ENCODE data around the gene SLC22A23.

The SLC22A23 gene

DNA sequence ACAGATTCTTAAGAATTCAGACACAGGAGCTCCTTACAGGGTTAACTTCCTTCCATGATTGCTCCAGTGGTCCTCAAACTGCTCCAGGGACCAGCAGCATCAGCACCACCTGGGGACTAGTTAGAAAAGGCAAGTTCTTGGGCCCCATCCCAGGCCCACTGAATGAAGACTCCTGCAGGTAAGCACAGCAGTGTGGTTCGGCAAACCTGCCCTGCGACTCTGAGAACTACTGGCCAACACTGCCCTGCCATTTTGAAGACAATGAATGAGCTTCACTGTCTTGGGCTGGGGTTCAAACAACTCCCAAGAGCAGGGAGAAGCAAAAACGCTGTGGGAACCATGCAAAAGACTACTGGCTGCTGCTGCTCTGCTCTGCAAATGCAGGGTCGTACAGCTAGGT is 39.4 kb downstream of the SLC22A23 start:
- H3K9ac ChIP-seq (ENCODE audit: insufficient read length): no peak overlapping the region
- H3K36me3 ChIP-seq (ENCODE audit: insufficient read depth, low read length): no peaks in the 10 kb centered on the region
- no peaks in the 10 kb centered on the region for H3K9me3 ChIP-seq (ENCODE audit: low read depth, low read length)
- no peak overlapping the region for H3K4me3 ChIP-seq
- DNase-seq (ENCODE audit: low read depth, low spot score): no peak
- no peak overlapping the region for H3K27ac ChIP-seq
- TF ChIP-seq EZH2 (IDR thresholded peaks at IDR 0.05) (no peak), FOXP2 (optimal IDR thresholded peaks at IDR 0.05; ENCODE audit: control extremely low read depth, extremely low read length, insufficient read depth) (no peak), POLR2AphosphoS5 (IDR thresholded peaks at IDR 0.05; ENCODE audit: borderline replicate concordance, low read depth, low read length) (no peak)

DNA sequence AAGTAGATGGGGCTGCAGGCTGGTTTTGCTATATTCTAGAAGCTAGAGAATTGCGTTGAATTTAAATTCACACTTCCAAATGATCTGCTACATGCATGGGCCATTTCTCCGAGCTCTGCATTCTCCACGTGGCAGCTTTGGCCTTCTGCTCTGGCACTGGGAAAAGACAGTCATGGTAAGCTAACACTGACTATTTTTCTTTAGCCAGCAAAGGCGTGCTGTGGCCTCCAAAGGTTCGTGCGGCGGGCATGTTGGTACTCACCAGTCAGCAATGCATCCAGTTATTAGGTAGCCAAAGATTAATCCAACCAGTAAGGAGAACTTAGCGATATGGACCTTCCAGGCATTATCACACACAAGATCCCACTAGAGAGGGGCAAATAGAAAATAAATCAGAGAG is 41.4 kb downstream of the SLC22A23 start:
- no peak for TF ChIP-seq POLR2AphosphoS5 (IDR thresholded peaks at IDR 0.05; ENCODE audit: borderline replicate concordance, low read depth, low read length)
- TF ChIP-seq EZH2 (IDR thresholded peaks at IDR 0.05): no peak
- TF ChIP-seq FOXP2 (optimal IDR thresholded peaks at IDR 0.05; ENCODE audit: control extremely low read depth, extremely low read length, insufficient read depth): no peak
- H3K4me3 ChIP-seq: no peak overlapping the region

DNA sequence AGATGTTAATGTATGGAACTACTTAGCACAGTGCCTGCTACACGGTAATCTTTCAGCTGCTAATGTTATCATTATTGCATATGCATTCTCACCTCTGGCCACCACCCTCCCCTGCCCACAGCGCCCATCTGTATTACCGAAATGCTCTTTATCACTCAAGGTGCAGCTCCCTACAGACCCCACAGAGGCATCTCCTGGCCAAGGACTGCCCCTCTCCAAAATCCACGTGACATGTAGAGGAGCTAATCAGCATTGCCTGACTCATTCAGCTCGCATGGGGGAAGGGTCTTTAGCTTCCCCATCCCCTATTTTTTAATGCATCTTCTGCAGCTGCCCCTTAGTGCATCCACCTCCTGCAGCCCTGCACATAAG is 41.8 kb downstream of the SLC22A23 start:
- TF ChIP-seq EZH2 (IDR thresholded peaks at IDR 0.05) (no peak), POLR2AphosphoS5 (IDR thresholded peaks at IDR 0.05; ENCODE audit: borderline replicate concordance, low read depth, low read length) (no peak), FOXP2 (optimal IDR thresholded peaks at IDR 0.05; ENCODE audit: control extremely low read depth, extremely low read length, insufficient read depth) (no peak)
- H3K4me3 ChIP-seq: no peak overlapping the region
- no peak for DNase-seq (ENCODE audit: low read depth, low spot score)

More for the DNA sequence above, 41.4 kb downstream of the SLC22A23 start:
- Histone ChIP-seq H3K9me3 (ENCODE audit: low read depth, low read length) (no peaks in the 10 kb centered on the region), H3K9ac (ENCODE audit: insufficient read length) (no peak overlapping the region), H3K36me3 (ENCODE audit: insufficient read depth, low read length) (no peaks in the 10 kb centered on the region), H3K27ac (no peak overlapping the region)
- DNase-seq (ENCODE audit: low read depth, low spot score): no peak

DNA sequence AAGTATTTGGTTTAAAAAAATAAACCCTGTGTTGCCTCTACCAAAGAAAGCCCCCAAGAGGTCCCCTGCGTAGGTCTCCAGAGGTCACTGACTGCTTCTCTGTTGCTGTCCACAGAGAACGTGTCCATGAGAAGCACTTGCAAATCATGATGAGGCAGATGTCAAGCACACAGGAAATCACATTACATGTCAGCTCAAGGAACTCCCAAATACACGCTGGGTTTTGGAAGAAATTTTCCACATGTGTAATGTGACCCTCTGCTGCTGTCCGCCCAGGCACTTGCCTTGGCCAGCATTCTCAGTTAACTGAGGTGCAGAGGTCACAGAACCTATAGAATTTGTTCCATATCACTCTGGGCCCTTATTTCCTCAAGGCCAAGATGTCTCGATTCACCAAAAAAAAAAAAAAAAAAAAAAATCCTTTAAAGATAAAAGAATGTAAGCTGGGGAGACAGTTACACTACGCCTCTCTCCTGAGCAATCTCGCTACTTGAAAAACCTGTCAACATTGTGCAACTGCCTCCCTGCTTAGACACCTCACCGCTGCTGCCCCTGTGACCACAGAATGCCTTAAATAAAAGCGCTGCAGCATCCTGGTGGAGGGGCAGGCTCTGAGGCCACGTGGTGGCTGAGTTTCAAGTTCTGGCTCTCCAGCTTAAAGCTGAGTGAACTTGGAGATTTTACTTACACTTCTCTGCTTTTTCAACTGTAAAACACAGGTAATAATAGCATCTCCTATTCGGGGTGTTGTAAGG is 42.3 kb downstream of the SLC22A23 start:
- Histone ChIP-seq H3K9ac (ENCODE audit: insufficient read length) (no peak overlapping the region), H3K4me3 (no peak overlapping the region), H3K27ac (no peak overlapping the region), H3K36me3 (ENCODE audit: insufficient read depth, low read length) (no peaks in the 10 kb centered on the region), H3K9me3 (ENCODE audit: low read depth, low read length) (no peaks in the 10 kb centered on the region)
- TF ChIP-seq EZH2 (IDR thresholded peaks at IDR 0.05): no peak
- no peak for TF ChIP-seq FOXP2 (optimal IDR thresholded peaks at IDR 0.05; ENCODE audit: control extremely low read depth, extremely low read length, insufficient read depth)
- TF ChIP-seq POLR2AphosphoS5 (IDR thresholded peaks at IDR 0.05; ENCODE audit: borderline replicate concordance, low read depth, low read length): no peak
- DNase-seq (ENCODE audit: low read depth, low spot score): no peak

More for the DNA sequence above, 41.8 kb downstream of the SLC22A23 start:
- Histone ChIP-seq H3K36me3 (ENCODE audit: insufficient read depth, low read length) (no peaks in the 10 kb centered on the region), H3K9me3 (ENCODE audit: low read depth, low read length) (no peaks in the 10 kb centered on the region), H3K27ac (no peak overlapping the region), H3K9ac (ENCODE audit: insufficient read length) (no peak overlapping the region)

DNA sequence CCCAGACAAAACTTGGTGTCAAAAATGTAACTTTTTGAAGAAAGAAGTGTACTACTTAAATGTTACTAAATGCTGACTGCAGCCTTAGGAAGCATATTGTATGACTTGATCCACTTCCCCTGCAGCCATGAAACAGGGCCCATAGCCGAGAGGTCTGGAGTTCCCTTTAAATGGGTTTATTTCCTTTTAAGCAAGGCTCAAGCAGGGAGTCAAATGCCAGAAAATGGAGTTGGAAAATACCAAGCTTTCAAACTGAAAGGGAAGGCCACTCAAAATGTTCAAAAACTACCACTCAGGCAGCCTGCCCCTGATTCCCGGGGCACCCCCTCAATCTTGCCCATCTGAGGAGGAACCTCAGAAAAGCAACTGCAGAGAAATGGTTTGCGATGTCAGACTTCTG is 43.3 kb downstream of the SLC22A23 start:
- Histone ChIP-seq H3K27ac (no peak overlapping the region), H3K9ac (ENCODE audit: insufficient read length) (no peak overlapping the region), H3K9me3 (ENCODE audit: low read depth, low read length) (no peaks in the 10 kb centered on the region), H3K4me3 (no peak overlapping the region), H3K36me3 (ENCODE audit: insufficient read depth, low read length) (no peaks in the 10 kb centered on the region)
- TF ChIP-seq EZH2 (IDR thresholded peaks at IDR 0.05): no peak
- no peak for TF ChIP-seq FOXP2 (optimal IDR thresholded peaks at IDR 0.05; ENCODE audit: control extremely low read depth, extremely low read length, insufficient read depth)
- TF ChIP-seq POLR2AphosphoS5 (IDR thresholded peaks at IDR 0.05; ENCODE audit: borderline replicate concordance, low read depth, low read length): no peak
- DNase-seq (ENCODE audit: low read depth, low spot score): no peak

DNA sequence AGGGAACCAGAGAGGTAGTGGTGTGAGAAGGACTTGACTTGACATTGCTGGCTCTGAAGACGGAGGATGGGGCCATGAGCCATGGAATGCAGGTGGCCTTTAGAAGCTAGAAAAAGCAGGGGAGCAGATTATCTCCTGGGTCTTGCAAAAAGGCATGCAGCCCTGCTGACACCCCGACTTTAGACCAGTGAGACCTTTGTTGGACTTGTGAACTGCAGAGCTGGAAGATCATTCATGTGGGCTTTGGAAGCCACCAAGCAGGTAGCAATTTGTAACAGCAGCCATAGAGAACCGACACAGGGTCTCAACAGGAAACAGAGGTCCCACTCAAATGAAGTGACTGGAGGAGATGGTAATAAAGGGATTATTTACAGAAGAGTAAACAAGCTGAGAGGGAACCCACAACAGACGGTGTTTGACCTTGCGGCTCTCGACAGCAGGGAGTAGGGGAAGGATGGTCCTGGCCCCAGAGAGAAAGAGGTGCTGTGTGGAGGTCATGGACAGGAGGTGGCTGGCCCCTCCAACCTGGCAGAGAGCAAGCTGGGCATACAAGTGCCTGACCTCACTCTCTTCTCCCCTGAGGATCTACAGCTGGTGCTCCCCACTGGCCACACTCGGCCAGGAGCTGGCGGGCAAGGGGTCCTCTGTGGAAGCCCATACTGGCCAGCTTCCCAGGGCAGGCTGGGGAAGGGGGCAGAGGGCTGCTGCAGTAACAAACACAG is 43.9 kb downstream of the SLC22A23 start:
- H3K36me3 ChIP-seq (ENCODE audit: insufficient read depth, low read length): no peaks in the 10 kb centered on the region

DNA sequence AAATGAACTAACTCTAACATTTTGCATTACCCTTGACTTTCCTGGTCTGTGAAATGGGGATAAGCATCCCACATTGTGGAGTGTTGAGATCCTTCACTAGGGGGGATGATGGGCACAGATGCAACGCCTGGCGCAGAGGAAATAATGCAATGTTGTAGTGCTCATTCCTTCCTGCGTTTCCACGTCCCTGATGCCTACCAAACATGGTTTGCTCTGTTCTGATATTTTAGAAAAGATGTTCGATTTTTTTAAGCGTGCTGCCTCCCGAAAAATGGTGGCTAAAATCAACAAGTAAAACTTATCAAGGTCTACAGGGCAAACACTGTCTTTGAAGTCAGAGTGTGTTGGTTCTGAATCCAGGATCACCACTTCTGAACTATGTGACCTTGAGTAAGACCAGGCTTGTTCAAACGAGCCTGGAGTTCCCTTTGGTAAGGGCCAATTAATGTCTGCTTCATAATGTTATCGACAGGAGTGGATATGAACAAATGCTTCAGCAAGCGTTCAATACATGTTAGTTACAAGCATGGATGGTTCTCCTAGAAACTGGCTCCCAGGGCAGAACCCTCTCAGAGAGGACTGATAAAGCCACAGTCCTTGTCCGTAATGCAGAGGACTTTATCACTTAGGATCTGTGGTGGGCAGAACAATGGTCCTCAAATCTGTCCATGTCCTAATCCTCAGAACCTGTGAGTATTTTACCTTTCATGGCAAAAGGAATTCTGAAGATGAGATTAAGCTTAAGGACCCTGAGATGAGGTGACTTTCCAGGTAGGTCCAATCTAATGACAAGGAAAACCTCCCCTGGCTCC is 44.7 kb downstream of the SLC22A23 start:
- Histone ChIP-seq H3K27ac (no peak overlapping the region), H3K4me3 (no peak overlapping the region), H3K9me3 (ENCODE audit: low read depth, low read length) (no peaks in the 10 kb centered on the region), H3K9ac (ENCODE audit: insufficient read length) (no peak overlapping the region), H3K36me3 (ENCODE audit: insufficient read depth, low read length) (no peaks in the 10 kb centered on the region)
- TF ChIP-seq POLR2AphosphoS5 (IDR thresholded peaks at IDR 0.05; ENCODE audit: borderline replicate concordance, low read depth, low read length) (no peak), FOXP2 (optimal IDR thresholded peaks at IDR 0.05; ENCODE audit: control extremely low read depth, extremely low read length, insufficient read depth) (no peak), EZH2 (IDR thresholded peaks at IDR 0.05) (no peak)
- DNase-seq (ENCODE audit: low read depth, low spot score): no peak

More for the DNA sequence above, 43.9 kb downstream of the SLC22A23 start:
- TF ChIP-seq FOXP2 (optimal IDR thresholded peaks at IDR 0.05; ENCODE audit: control extremely low read depth, extremely low read length, insufficient read depth) (no peak), EZH2 (IDR thresholded peaks at IDR 0.05) (no peak), POLR2AphosphoS5 (IDR thresholded peaks at IDR 0.05; ENCODE audit: borderline replicate concordance, low read depth, low read length) (no peak)
- no peaks in the 10 kb centered on the region for H3K9me3 ChIP-seq (ENCODE audit: low read depth, low read length)
- no peak for DNase-seq (ENCODE audit: low read depth, low spot score)
- H3K9ac ChIP-seq (ENCODE audit: insufficient read length): no peak overlapping the region
- H3K27ac ChIP-seq: no peak overlapping the region
- H3K4me3 ChIP-seq: no peak overlapping the region

All from SK-N-MC (cell line).